Colonic mucosa (tissue), 4 donors: ENCODE results near the gene FCGR1A. TPM values are rescaled to one million over a fixed set of nuclear protein-coding genes. Genes with fewer than 3 reads are reported as not detected.
"Not testable (repeated sequence)": the region's sequence is repeated elsewhere in the genome, so short reads cannot be mapped to it uniquely, and the experiment has no call there.

ENCODE experiments used
- DNase-seq: peaks from one replicate; pipeline ENCODE4 v3.0.0-alpha.2; 2020
- H3K27ac ChIP-seq: fragments of 200-600 bp; one replicate; pipeline ENCODE4 v1.8.0; 2021
- H3K27me3 ChIP-seq: fragments of 200-600 bp; one replicate; pipeline ENCODE4 v1.8.0; 2021
- H3K36me3 ChIP-seq: fragments of 200-600 bp; one replicate; pipeline ENCODE4 v1.8.0; 2021
- H3K4me1 ChIP-seq: fragments of 200-600 bp; one replicate; pipeline ENCODE4 v1.8.0; 2021; ENCODE audit warnings: mild to moderate bottlenecking
- H3K4me3 ChIP-seq: fragments of 200-600 bp; one replicate; pipeline ENCODE4 v1.8.0; 2021
- H3K9ac ChIP-seq, 2 donors: one replicate each; pipeline ENCODE4 v1.7.0; 2013; ENCODE audit warnings: control low read depth in 2 of 2, low read depth in 2 of 2, low read length in 2 of 2
- H3K9me3 ChIP-seq: fragments of 200-600 bp; one replicate; pipeline ENCODE4 v1.8.0; 2021
- intact Hi-C: fragments of 100-400 bp; cut with DNase I; formaldehyde crosslinking; loops from one replicate; pipeline ENCODE4 v1.14.1; 2022
- total RNA-seq, 2 donors: library from RNA; stranded (reverse); fragmentation: NEBNext Ultra II Directional in 1 of 2; extraction: Animal tissue kit (Norgen Biotek cat#: 25700) in 1 of 2; gene quantifications; one replicate each; pipeline ENCODE4 v1.2.1, GENCODE V29; 2021
- donor health status: healthy.
- donor health status: DM: no; HTN: no; CAD: no.
- donor health status: DM: no; HTN: no; CAD: no.

FCGR1A gene
- 1 to 10 TPM; 1.1 to 2.7 TPM for total RNA-seq

DNA sequence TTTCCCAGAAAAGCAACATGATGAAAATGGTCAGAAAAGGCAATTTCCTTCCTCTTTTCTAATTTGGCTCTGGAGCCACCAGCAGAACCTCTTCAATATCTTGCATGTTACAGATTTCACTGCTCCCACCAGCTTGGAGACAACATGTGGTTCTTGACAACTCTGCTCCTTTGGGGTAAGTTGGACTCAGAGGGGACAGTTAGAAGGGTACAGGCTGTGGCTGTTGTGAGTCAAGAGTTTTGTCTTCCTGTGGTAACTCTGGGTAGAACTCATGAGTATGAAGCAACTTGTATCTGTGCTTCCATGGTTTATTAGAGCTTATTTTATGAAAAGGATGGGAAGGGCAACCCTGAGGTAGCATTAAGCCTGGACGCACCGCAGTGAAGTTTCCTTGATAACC lies at the start of gene FCGR1A:
Gene FCGR1A, plus strand, starts transcription at position 95 of the 400 bp plus-strand sequence. Its CDS starts 50 bp downstream, at position 145.
- H3K27ac ChIP-seq, H3K4me3 ChIP-seq, H3K27me3 ChIP-seq, H3K9me3 ChIP-seq, intact Hi-C loops, H3K36me3 ChIP-seq, H3K4me1 ChIP-seq, H3K9ac ChIP-seq, DNase-seq: not testable (repeated sequence)

DNA sequence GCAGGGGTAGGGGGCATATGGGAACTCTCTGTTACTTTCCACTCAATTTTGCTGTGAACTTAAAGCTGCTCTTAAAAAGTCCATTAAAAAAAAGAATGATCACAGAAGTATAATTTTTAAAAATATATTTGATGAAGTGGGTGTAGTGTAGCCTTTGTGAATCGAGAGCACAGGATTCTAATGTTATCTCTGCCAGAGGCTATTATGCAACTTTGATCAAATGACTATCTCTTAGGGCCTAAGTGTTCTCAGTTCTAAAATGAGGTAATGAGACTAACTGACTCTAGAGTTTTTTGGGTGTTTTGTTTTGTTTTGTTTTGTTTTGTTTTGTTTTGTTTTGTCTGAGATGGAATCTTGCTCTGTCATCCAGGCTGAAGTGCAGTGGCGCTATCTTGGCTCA lies 49.7 kb upstream of the FCGR1A start:
- H3K4me1 ChIP-seq, H3K9ac ChIP-seq, H3K9me3 ChIP-seq, H3K27me3 ChIP-seq, H3K36me3 ChIP-seq, intact Hi-C loops, DNase-seq, H3K27ac ChIP-seq, H3K4me3 ChIP-seq: not testable (repeated sequence)

DNA sequence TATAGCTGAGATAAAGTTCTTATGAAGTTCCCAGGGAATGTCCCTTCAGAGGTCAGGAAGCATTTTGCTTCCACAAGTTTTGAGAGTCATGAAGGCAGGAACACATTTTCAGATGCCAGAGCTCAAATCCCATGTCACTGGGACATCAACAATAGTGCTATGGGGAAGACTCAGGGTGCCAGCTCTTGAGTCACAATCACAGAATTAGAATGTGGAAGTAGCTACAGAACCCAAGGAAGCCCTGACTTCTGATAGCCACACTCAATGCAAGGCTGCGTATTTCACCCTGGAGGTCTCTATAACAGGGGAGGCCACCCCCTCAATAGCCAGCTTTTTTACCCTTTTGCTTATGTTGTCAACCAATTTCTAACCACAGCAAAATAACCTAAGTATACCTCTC lies 47.8 kb upstream of the FCGR1A start:
- H3K9me3 ChIP-seq, H3K27ac ChIP-seq: not testable (repeated sequence)

DNA sequence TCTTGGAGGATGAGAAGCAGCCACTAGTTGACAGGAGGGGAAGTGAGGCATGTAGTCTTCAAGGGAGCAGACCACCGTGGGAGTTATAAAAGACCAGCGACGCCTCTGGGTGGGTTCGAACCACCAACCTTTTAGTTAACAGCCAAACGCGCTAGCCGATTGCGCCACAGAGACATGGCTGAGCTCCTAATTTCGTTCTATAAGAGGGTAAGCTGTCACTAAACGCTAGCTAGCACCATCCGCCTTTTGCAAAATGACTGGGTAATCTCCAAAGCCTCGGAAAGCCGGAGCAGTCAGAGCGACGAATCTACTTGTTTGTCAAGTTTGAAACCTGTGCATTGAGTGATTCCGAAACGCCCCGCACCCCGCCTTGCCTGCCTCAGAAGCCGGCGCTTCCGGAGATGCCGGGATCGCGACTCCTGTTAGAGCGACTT lies 42.3 kb upstream of the FCGR1A start:
- H3K4me1 ChIP-seq, H3K9ac ChIP-seq, H3K27me3 ChIP-seq, H3K9me3 ChIP-seq, H3K27ac ChIP-seq, H3K36me3 ChIP-seq, intact Hi-C loops: not testable (repeated sequence)
- peak overlapping the region; percentile 19 for H3K4me3 ChIP-seq
- DNase-seq = peak; percentile 29

More for the DNA sequence above, 47.8 kb upstream of the FCGR1A start:
- H3K4me3 ChIP-seq, H3K36me3 ChIP-seq, DNase-seq, H3K4me1 ChIP-seq, intact Hi-C loops, H3K27me3 ChIP-seq, H3K9ac ChIP-seq: not testable (repeated sequence)

DNA sequence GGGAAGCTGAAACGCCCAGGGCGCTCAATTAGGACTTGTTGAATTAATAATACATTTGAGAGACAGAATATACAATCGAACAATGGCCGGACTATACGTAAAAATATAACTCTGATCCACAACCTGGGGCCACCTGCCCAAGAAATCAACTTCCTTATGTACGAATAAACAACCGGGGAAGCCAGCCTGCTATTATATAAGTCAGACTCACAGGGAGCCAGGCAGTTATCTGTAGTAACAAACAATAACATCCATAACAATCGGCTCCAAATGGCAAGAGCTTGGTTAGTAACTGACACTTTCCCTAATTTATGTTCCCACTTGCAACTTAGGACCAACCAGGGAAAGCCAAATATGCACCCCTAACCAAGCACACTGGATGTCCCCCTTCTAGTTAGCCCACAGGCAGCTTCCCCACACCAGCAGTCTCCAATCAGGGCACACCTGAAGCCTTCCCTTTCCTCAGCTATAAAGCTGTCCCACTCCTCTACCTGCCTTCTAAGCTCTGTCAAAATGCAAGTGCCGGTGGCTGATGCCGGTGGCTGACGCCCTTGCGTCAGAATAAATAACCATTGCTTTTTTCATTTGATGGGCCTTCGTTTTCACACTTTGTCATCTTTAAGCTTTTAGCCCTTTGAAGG lies 41.8 kb upstream of the FCGR1A start:
- peak overlapping the region; percentile 19 for H3K4me3 ChIP-seq
- H3K36me3 ChIP-seq, intact Hi-C loops, H3K27ac ChIP-seq, H3K27me3 ChIP-seq, H3K9me3 ChIP-seq, H3K9ac ChIP-seq, H3K4me1 ChIP-seq, DNase-seq: not testable (repeated sequence)

DNA sequence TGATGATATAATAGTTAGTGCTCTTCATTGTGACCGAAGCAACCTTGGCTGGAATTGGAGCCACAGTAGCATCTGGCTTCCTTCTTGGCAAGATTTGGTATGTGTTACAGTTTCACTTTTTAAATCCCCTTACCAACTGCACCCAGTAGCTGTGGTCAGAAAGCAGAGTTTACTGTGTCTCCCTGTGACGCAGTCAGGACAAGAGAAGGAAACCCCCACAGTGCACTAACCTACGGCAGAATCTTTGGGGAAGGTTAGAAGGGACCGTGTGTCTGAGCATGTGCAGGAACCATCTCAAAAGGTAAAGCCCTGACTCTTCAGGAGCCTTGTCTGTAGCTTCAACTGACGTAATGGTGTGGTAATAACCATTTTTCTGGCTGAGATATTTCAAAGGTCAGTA lies 40.6 kb upstream of the FCGR1A start:
- H3K36me3 ChIP-seq, H3K9ac ChIP-seq, DNase-seq, H3K4me3 ChIP-seq, H3K9me3 ChIP-seq, H3K27me3 ChIP-seq, H3K4me1 ChIP-seq, H3K27ac ChIP-seq, intact Hi-C loops: not testable (repeated sequence)

DNA sequence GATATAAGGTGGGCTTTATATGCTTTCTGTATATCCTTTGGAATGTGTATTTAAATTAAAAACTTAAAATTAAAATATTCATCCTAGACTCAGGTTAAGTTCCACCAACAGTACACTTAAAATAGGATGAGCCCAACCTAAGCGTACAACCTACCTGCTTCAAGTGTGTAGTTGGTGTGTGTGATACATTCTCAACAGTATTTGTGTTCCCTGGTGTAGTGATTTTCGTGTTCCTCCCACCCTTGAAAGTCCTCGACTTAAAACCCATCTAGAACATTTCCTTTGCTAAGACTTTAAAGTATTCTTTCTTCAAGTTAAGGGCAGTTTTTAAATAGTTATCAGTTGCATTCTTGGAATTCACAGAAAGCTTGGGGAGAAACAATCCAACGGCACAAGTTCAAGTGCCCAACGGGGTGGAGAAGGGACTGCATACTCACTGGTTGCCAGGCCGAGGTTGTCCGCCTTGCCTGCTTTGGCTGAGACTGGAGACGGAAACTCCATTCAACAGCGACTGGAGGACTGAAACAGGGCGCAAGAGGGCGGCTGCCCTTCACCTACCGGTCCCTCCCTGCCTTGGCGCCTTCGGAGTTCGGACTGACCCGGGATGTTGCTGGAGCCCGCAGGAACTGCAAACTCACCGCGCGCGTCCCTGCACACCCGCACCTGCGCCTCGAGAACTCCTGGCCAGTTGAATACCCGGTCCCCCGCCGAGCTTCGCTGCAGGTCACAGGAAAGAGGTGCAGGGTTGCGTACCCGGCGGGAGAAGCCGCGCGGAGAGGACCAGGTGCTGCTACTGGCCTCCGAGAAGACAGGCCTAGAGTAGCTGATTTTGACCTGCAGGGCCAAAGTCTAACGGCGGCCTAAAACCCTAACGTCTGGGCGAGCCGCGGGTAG lies 35.8 kb upstream of the FCGR1A start:
- H3K27ac ChIP-seq, H3K4me3 ChIP-seq, H3K9me3 ChIP-seq, H3K27me3 ChIP-seq, intact Hi-C loops, H3K36me3 ChIP-seq, H3K4me1 ChIP-seq, H3K9ac ChIP-seq: not testable (repeated sequence)
- peak; percentile 16 for DNase-seq

DNA sequence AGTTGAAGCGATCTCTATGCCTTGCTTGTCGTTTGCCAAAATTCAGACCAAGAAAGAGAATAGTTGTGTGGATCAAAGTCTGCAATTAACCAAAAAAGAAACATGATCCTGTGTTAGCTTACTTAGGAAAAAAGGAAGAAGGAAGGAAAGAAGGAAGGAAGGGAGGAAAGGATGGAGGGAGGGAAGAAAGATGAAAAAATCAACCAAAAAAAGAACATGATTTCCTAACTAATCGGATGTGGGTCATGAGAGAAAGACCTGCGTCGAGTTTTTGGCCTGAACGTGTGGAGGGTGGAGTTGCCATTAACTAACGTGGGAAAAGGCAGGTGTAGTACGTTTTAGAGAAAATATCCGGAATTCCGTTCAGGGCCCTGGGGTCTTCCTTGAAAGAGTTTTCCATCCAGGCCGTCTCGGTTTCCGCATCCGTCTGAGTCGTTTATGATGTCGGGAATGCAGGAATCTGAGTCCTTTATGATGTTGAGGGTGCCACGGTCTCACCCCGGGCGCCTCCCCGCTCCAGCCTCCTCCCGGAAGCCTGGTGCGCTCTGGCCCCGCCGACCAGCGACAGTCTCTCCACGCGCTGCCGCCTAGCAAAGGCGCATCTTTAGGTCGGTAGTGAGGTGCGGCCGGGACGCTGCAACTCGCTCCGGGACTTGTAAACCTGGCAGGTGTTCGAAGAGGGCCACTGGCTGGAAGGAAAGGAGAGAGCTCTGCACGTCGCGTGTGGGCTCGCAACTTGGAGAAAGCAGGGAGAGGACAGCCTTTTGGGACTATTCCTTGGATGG lies 34.9 kb upstream of the FCGR1A start:
- DNase-seq, H3K4me3 ChIP-seq, intact Hi-C loops, H3K4me1 ChIP-seq, H3K27ac ChIP-seq, H3K27me3 ChIP-seq, H3K9me3 ChIP-seq, H3K36me3 ChIP-seq, H3K9ac ChIP-seq: not testable (repeated sequence)

DNA sequence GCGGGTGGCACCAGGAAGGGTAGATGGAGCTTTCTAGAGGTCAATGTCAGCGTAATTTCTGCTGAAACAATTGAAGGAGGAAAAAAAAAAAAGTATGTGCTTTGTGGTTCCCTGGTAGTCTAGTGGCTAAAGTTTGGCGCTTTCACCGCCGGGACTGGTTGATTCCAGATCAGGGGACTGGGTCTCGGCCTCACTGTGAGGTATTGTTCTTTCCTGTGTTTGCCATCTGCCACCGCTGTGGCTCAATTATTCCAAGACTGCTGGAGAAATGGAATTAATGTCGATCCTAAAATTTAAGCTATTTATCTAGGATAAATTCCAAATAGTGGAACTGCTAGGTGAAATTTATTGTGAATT lies 34.4 kb upstream of the FCGR1A start:
- intact Hi-C loops, H3K27ac ChIP-seq, H3K9ac ChIP-seq, H3K4me1 ChIP-seq, H3K4me3 ChIP-seq, H3K27me3 ChIP-seq, H3K9me3 ChIP-seq, H3K36me3 ChIP-seq: not testable (repeated sequence)
- DNase-seq = peak; percentile 14

DNA sequence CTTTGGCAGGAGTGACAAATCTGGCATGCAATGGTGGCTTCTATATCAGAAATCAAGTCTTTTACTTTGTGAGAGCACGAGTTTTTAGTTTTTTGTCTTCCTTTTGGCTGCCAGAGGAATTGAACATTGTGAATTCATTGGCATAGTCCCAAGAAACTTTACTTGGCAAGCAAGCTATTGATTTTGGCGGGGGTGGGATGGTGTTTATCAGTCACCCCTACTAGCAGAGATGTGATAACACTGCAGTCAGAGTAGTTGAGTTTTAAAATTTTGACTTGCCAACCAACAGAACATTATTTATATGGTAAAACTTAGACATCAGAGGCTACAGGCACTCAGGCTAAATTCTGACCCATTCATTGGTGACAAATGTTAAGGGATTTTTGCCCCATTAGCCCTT lies 31.9 kb upstream of the FCGR1A start:
- intact Hi-C loops, DNase-seq, H3K9me3 ChIP-seq, H3K27ac ChIP-seq, H3K9ac ChIP-seq, H3K27me3 ChIP-seq, H3K4me3 ChIP-seq, H3K4me1 ChIP-seq, H3K36me3 ChIP-seq: not testable (repeated sequence)

DNA sequence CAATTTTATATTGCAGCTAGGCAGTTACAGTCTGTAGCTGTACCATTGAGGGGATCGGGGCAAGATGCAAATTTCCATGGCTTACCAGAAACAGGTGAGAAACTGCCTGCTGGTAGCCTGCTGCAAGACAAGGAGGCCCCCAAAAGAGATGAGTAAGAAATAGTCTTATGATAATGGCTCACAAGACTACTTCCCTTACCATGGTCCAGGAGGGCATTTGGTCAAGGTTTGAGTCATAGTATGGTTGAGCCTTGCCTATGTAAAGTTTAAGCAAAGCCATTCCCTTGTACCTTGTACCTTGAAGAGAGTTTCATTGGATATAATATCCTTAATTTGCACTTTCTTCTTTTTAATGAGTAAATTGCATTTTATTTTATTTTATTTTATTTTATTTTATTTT lies 30.3 kb upstream of the FCGR1A start:
- H3K36me3 ChIP-seq, H3K27me3 ChIP-seq, intact Hi-C loops, H3K4me3 ChIP-seq, DNase-seq, H3K4me1 ChIP-seq, H3K9ac ChIP-seq, H3K9me3 ChIP-seq, H3K27ac ChIP-seq: not testable (repeated sequence)

DNA sequence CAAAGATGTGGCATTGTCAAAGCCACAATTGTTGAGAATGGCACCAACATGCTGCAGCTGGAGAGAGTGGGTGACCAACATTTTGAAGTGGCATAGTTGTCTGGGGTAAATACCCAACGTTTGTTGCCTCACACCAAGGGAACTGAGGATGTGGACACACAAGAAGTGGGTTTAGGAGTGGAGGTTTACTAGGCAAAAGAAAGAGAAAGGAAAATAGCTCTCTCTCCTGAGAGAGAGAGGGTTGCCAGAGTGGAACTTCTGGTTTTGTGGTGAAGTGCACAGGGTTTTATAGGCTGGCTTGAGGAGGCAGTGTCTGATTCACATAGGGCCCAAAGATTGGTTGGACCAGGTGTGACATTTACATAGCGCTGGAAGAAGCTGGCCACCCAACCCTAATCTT lies 29.0 kb upstream of the FCGR1A start:
- H3K4me3 ChIP-seq, H3K27ac ChIP-seq, H3K9ac ChIP-seq, H3K27me3 ChIP-seq, H3K9me3 ChIP-seq, H3K36me3 ChIP-seq, DNase-seq, H3K4me1 ChIP-seq, intact Hi-C loops: not testable (repeated sequence)

DNA sequence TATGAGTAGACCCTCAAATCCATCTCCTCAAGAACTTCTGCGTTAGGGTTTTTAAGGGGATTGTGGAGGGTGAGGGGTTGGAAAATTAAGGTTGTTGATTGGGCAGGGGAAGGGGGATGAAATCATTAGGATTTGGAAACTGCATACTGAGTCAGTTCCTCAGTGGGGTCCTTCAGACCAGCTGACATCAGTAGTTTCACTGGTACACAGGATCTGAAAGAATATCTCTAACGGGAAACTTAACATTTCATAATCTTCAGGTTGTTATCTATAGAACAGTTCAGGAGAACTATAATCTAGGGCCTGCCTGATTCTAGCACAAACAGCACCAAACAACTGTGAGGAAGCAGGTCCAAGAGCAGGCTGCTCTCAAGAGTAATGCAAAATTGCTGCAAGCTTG lies 27.2 kb upstream of the FCGR1A start:
- DNase-seq, H3K36me3 ChIP-seq, H3K4me1 ChIP-seq, H3K27me3 ChIP-seq, H3K9me3 ChIP-seq, intact Hi-C loops, H3K9ac ChIP-seq, H3K27ac ChIP-seq, H3K4me3 ChIP-seq: not testable (repeated sequence)
